PC-9 (cell line): ENCODE data around the gene RIPOR2.

Experiments used
- EZH2 ChIP-seq: fragments of 200-600 bp; sonication (generic); IDR thresholded peaks from 2 replicates; pipeline ENCODE4 v1.8.0; 2017; ENCODE audit warnings: antibody characterized with exemption, low read depth
- TF ChIP-seq, protein P1 (sequence below): fragments of 200-600 bp; sonication (generic); conservative IDR thresholded peaks from 2 replicates; pipeline ENCODE4 v1.6.1; 2017; ENCODE audit warnings: mixed run types, antibody characterized with exemption, mild to moderate bottlenecking, moderate library complexity

DNA sequence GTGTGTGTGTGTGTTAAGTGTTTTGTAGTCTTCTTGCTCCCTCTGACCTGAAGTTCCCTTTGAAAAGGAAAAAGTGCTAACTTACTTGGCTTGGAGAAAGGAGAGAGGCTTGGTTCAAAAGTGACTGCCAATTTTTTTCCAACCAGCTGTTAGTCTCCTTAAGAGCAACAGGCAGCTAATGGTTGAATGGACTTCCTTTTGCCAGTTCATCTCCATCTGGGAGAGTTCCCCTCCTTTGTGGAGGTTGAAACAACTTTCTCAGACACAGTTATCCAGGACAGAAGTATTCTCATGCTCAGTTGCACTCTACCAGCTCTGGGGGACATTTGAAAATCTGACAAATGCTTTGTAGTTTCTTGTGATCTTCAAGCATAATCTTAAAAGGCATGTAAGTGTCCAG, 4.5 kb downstream of the RIPOR2 start:
- TF ChIP-seq, protein P1, sequence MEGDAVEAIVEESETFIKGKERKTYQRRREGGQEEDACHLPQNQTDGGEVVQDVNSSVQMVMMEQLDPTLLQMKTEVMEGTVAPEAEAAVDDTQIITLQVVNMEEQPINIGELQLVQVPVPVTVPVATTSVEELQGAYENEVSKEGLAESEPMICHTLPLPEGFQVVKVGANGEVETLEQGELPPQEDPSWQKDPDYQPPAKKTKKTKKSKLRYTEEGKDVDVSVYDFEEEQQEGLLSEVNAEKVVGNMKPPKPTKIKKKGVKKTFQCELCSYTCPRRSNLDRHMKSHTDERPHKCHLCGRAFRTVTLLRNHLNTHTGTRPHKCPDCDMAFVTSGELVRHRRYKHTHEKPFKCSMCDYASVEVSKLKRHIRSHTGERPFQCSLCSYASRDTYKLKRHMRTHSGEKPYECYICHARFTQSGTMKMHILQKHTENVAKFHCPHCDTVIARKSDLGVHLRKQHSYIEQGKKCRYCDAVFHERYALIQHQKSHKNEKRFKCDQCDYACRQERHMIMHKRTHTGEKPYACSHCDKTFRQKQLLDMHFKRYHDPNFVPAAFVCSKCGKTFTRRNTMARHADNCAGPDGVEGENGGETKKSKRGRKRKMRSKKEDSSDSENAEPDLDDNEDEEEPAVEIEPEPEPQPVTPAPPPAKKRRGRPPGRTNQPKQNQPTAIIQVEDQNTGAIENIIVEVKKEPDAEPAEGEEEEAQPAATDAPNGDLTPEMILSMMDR: no peak
- no peak for TF ChIP-seq EZH2
